ENCODE results near the gene DPP10.
A peak's percentile ranks its signal among the peaks of the same experiment; 100 is the strongest.

Gene DPP10

DNA sequence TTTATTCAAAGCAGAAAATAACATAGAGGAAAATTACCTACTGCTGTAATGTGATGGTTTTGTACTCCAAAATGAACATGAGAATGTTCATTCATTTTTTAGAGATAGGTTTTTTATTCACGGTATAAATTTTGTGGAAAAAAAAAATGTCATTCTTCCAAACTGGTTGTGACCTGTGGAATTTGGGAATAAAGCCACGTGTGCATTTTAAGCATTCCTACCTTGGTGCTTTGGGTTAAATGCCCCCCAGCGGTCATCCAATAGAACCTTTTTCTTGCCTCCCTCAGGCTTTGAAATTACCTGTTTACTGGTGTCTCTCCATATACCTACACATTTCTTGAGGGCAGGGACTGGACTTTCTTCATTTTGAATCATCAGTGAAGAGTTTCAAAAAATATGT, 740.7 kb downstream of the DPP10 start:
- no peaks in the 10 kb centered on the region for H3K36me3 ChIP-seq (ENCODE audit: control insufficient read depth, insufficient read depth, low read length)
- no peak overlapping the region for H2BK120ac ChIP-seq (ENCODE audit: low read depth, low read length)
- no peak overlapping the region for H3K18ac ChIP-seq (ENCODE audit: low read length)
- H3K27ac ChIP-seq (ENCODE audit: low read depth, low read length) = no peak overlapping the region
- H3K4me3 ChIP-seq (ENCODE audit: low read length) = no peak overlapping the region
- no peak overlapping the region for H3K56ac ChIP-seq (ENCODE audit: low read length)
- no peaks in the 10 kb centered on the region for H3K79me1 ChIP-seq (ENCODE audit: low read length)
- DNase-seq = peak; percentile 80
- H3K79me2 ChIP-seq (ENCODE audit: control insufficient read depth, insufficient read depth, low read length) = no peaks in the 10 kb centered on the region
- WGBS (ENCODE audit: extremely low coverage, insufficient coverage, low lambda C conversion rate) = no CpG with 5 or more reads among the region's 3 CpGs
- no peaks in the 10 kb centered on the region for H3K27me3 ChIP-seq (ENCODE audit: insufficient read depth, low read length, poor library complexity)
- no peak overlapping the region for H2BK15ac ChIP-seq (replicated peaks; ENCODE audit: low read depth)
- H2BK5ac ChIP-seq (ENCODE audit: low read length) = no peak overlapping the region
- H4K5ac ChIP-seq (ENCODE audit: low read length) = no peak overlapping the region
- no peak overlapping the region for H3K23ac ChIP-seq (ENCODE audit: low read length)
- no peak overlapping the region for H3K9ac ChIP-seq (ENCODE audit: low read length)
- H2AK5ac ChIP-seq (ENCODE audit: low read length) = no peak overlapping the region
- H3K4me2 ChIP-seq (ENCODE audit: low read length) = no peak overlapping the region
- H3K4ac ChIP-seq (ENCODE audit: low read depth, low read length) = no peak overlapping the region
- no peaks in the 10 kb centered on the region for H3K4me1 ChIP-seq (ENCODE audit: control insufficient read depth, low read depth, low read length)
- no peak overlapping the region for H4K8ac ChIP-seq (ENCODE audit: low read depth, low read length)

DNA sequence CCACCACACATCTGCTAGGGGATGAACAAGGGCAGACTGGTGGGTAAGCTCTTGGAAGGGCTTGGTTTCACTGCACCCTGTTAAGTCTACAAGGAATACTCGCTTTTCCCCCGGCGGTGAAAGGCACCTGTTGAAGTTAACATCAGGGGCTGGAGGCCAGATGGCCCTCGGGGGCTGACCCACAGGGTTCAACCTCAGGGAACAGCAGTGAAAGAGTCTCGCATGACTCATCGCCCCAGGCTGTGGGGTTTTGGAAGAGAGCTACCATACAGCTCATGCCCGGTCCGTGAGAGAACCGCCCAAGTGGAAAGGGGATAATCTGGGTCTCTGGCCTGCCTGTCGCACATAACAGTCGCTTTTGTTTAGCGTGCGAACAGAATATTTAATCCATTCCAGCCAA, 748.0 kb downstream of the DPP10 start:
- Histone ChIP-seq H3K18ac (ENCODE audit: low read length) (no peak overlapping the region), H2BK15ac (replicated peaks; ENCODE audit: low read depth) (no peak overlapping the region), H3K79me1 (ENCODE audit: low read length) (no peaks in the 10 kb centered on the region), H3K9ac (ENCODE audit: low read length) (no peak overlapping the region), H3K27ac (ENCODE audit: low read depth, low read length) (no peak overlapping the region), H3K36me3 (ENCODE audit: control insufficient read depth, insufficient read depth, low read length) (no peaks in the 10 kb centered on the region), H2BK120ac (ENCODE audit: low read depth, low read length) (no peak overlapping the region), H2AK5ac (ENCODE audit: low read length) (no peak overlapping the region), H4K8ac (ENCODE audit: low read depth, low read length) (no peak overlapping the region), H3K56ac (ENCODE audit: low read length) (no peak overlapping the region), H3K79me2 (ENCODE audit: control insufficient read depth, insufficient read depth, low read length) (no peaks in the 10 kb centered on the region), H3K4ac (ENCODE audit: low read depth, low read length) (no peak overlapping the region), H3K4me3 (ENCODE audit: low read length) (no peak overlapping the region), H3K4me1 (ENCODE audit: control insufficient read depth, low read depth, low read length) (no peaks in the 10 kb centered on the region), H3K4me2 (ENCODE audit: low read length) (no peak overlapping the region), H3K27me3 (ENCODE audit: insufficient read depth, low read length, poor library complexity) (no peaks in the 10 kb centered on the region), H3K23ac (ENCODE audit: low read length) (no peak overlapping the region), H4K5ac (ENCODE audit: low read length) (no peak overlapping the region), H2BK5ac (ENCODE audit: low read length) (no peak overlapping the region)
- DNase-seq = no peak
- WGBS (ENCODE audit: extremely low coverage, insufficient coverage, low lambda C conversion rate) = no CpG with 5 or more reads among the region's 13 CpGs

DNA sequence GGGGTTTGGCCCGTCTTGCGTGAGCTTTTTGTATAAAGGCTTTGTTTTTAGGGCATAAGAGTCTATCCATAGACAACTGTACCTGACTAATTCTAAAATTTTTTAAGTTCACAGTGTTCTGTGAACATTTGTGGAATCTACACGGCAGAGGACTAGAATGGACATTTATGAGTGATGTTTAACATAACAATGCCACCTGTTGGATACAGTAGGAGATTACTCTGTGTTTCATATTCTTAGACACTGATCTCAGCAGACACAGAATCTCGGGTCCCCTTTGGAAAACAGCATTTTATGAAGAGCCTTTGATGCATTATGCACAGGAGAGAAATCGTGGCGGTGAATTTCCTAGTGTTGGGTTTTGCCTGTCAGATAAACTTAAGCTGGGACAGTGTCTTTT, 752.2 kb downstream of the DPP10 start:
- no peaks in the 10 kb centered on the region for H3K79me2 ChIP-seq (ENCODE audit: control insufficient read depth, insufficient read depth, low read length)
- H3K4ac ChIP-seq (ENCODE audit: low read depth, low read length) = no peak overlapping the region
- no peak overlapping the region for H2BK15ac ChIP-seq (replicated peaks; ENCODE audit: low read depth)
- H3K36me3 ChIP-seq (ENCODE audit: control insufficient read depth, insufficient read depth, low read length) = no peaks in the 10 kb centered on the region
- no peak overlapping the region for H2AK5ac ChIP-seq (ENCODE audit: low read length)
- no peaks in the 10 kb centered on the region for H3K79me1 ChIP-seq (ENCODE audit: low read length)
- H3K27me3 ChIP-seq (ENCODE audit: insufficient read depth, low read length, poor library complexity) = no peaks in the 10 kb centered on the region
- DNase-seq = no peak
- no peak overlapping the region for H2BK5ac ChIP-seq (ENCODE audit: low read length)
- H4K5ac ChIP-seq (ENCODE audit: low read length) = no peak overlapping the region
- H3K27ac ChIP-seq (ENCODE audit: low read depth, low read length) = no peak overlapping the region
- no peak overlapping the region for H3K4me3 ChIP-seq (ENCODE audit: low read length)
- no peak overlapping the region for H3K23ac ChIP-seq (ENCODE audit: low read length)
- H4K8ac ChIP-seq (ENCODE audit: low read depth, low read length) = no peak overlapping the region
- H3K56ac ChIP-seq (ENCODE audit: low read length) = no peak overlapping the region
- no peak overlapping the region for H3K9ac ChIP-seq (ENCODE audit: low read length)
- H3K4me1 ChIP-seq (ENCODE audit: control insufficient read depth, low read depth, low read length) = no peaks in the 10 kb centered on the region
- H3K18ac ChIP-seq (ENCODE audit: low read length) = no peak overlapping the region
- no CpG with 5 or more reads among the region's 6 CpGs for WGBS (ENCODE audit: extremely low coverage, insufficient coverage, low lambda C conversion rate)
- no peak overlapping the region for H2BK120ac ChIP-seq (ENCODE audit: low read depth, low read length)
- no peak overlapping the region for H3K4me2 ChIP-seq (ENCODE audit: low read length)

DNA sequence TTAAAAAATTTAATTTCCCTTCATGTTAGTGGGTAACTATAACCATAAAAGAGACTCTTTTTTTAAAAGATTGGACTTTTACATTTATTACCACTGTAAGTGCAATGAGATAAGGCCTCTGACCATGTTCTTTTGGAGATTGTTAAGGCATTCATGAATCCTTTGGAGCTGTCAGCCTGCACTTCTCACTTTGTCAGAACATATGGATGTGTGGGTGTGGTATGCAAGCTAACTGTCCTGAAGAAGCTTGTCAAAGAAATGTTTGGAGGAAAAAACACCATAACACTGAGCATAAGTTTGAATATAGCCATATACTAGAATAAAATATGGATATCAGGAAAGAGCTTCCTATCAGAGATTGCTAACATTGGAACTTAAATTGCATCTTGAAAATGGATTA, 754.1 kb downstream of the DPP10 start:
- Histone ChIP-seq H3K79me2 (ENCODE audit: control insufficient read depth, insufficient read depth, low read length) (no peaks in the 10 kb centered on the region), H3K27me3 (ENCODE audit: insufficient read depth, low read length, poor library complexity) (no peaks in the 10 kb centered on the region), H3K56ac (ENCODE audit: low read length) (no peak overlapping the region), H3K23ac (ENCODE audit: low read length) (no peak overlapping the region), H3K9ac (ENCODE audit: low read length) (no peak overlapping the region), H3K18ac (ENCODE audit: low read length) (no peak overlapping the region), H3K27ac (ENCODE audit: low read depth, low read length) (no peak overlapping the region), H3K4me1 (ENCODE audit: control insufficient read depth, low read depth, low read length) (no peaks in the 10 kb centered on the region), H3K4me3 (ENCODE audit: low read length) (no peak overlapping the region), H3K79me1 (ENCODE audit: low read length) (no peaks in the 10 kb centered on the region), H3K36me3 (ENCODE audit: control insufficient read depth, insufficient read depth, low read length) (no peaks in the 10 kb centered on the region), H2AK5ac (ENCODE audit: low read length) (no peak overlapping the region), H3K4me2 (ENCODE audit: low read length) (no peak overlapping the region), H3K4ac (ENCODE audit: low read depth, low read length) (no peak overlapping the region), H4K8ac (ENCODE audit: low read depth, low read length) (no peak overlapping the region), H2BK5ac (ENCODE audit: low read length) (no peak overlapping the region), H4K5ac (ENCODE audit: low read length) (no peak overlapping the region), H2BK120ac (ENCODE audit: low read depth, low read length) (no peak overlapping the region), H2BK15ac (replicated peaks; ENCODE audit: low read depth) (no peak overlapping the region)
- no peak for DNase-seq

DNA sequence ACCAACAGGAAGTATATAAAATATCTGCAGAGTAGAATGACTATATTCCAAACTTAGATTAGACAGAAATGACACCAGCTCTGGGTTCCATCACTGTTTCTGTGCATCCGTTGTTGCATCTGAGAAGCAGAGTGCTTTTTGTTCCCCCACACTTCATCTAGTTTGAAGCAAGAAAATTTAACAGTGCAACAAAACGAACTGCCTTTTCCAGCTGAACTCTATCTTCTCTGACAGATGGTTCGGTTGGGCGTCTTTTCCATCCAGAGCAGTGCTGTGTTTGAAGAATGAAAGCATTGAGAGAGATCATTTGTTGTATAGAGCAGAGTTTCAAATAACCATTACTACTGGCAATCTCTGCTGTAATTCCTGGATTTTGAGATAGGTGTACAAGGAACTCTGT, 757.5 kb downstream of the DPP10 start:
- no peak overlapping the region for H3K27ac ChIP-seq (ENCODE audit: low read depth, low read length)
- no peak overlapping the region for H3K4me2 ChIP-seq (ENCODE audit: low read length)
- no peak overlapping the region for H2AK5ac ChIP-seq (ENCODE audit: low read length)
- no peak overlapping the region for H3K9ac ChIP-seq (ENCODE audit: low read length)
- no peaks in the 10 kb centered on the region for H3K79me2 ChIP-seq (ENCODE audit: control insufficient read depth, insufficient read depth, low read length)
- H3K4me1 ChIP-seq (ENCODE audit: control insufficient read depth, low read depth, low read length) = no peaks in the 10 kb centered on the region
- no peak overlapping the region for H2BK120ac ChIP-seq (ENCODE audit: low read depth, low read length)
- H4K5ac ChIP-seq (ENCODE audit: low read length) = no peak overlapping the region
- H3K23ac ChIP-seq (ENCODE audit: low read length) = no peak overlapping the region
- H3K27me3 ChIP-seq (ENCODE audit: insufficient read depth, low read length, poor library complexity) = no peaks in the 10 kb centered on the region
- no peak overlapping the region for H2BK5ac ChIP-seq (ENCODE audit: low read length)
- no peak overlapping the region for H3K4ac ChIP-seq (ENCODE audit: low read depth, low read length)
- H3K4me3 ChIP-seq (ENCODE audit: low read length) = no peak overlapping the region
- no peaks in the 10 kb centered on the region for H3K36me3 ChIP-seq (ENCODE audit: control insufficient read depth, insufficient read depth, low read length)
- no peak for DNase-seq
- H4K8ac ChIP-seq (ENCODE audit: low read depth, low read length) = no peak overlapping the region
- no peak overlapping the region for H2BK15ac ChIP-seq (replicated peaks; ENCODE audit: low read depth)
- no CpG with 5 or more reads among the region's 4 CpGs for WGBS (ENCODE audit: extremely low coverage, insufficient coverage, low lambda C conversion rate)
- no peak overlapping the region for H3K18ac ChIP-seq (ENCODE audit: low read length)
- H3K56ac ChIP-seq (ENCODE audit: low read length) = no peak overlapping the region
- H3K79me1 ChIP-seq (ENCODE audit: low read length) = no peaks in the 10 kb centered on the region

DNA sequence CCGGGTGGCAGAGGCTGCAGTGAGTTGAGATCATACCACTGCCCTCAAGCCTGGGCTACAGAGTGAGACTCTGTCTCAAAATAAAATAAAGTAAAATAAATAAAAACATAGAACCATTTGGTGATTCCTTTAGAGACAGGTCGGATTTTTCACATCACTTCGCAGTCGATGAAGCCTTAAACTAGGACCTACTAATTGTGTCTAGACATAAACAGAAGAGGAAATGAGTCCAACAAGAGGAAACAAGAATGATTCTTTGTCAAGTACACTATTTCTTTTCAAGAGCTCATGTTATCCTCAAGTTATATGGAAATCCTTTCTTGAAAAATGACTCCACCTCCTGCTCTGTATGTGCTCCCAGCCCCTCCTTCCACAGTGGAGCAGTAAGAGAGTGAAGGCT, 758.9 kb downstream of the DPP10 start:
- no peak overlapping the region for H3K56ac ChIP-seq (ENCODE audit: low read length)
- no CpG with 5 or more reads among the region's 4 CpGs for WGBS (ENCODE audit: extremely low coverage, insufficient coverage, low lambda C conversion rate)
- H4K8ac ChIP-seq (ENCODE audit: low read depth, low read length) = no peak overlapping the region
- DNase-seq = no peak
- H3K36me3 ChIP-seq (ENCODE audit: control insufficient read depth, insufficient read depth, low read length) = no peaks in the 10 kb centered on the region
- no peak overlapping the region for H3K27ac ChIP-seq (ENCODE audit: low read depth, low read length)
- no peak overlapping the region for H3K4ac ChIP-seq (ENCODE audit: low read depth, low read length)
- no peak overlapping the region for H2BK5ac ChIP-seq (ENCODE audit: low read length)
- H3K4me1 ChIP-seq (ENCODE audit: control insufficient read depth, low read depth, low read length) = no peaks in the 10 kb centered on the region
- H4K5ac ChIP-seq (ENCODE audit: low read length) = no peak overlapping the region
- H3K9ac ChIP-seq (ENCODE audit: low read length) = no peak overlapping the region
- no peak overlapping the region for H3K4me2 ChIP-seq (ENCODE audit: low read length)
- no peak overlapping the region for H2AK5ac ChIP-seq (ENCODE audit: low read length)
- H3K27me3 ChIP-seq (ENCODE audit: insufficient read depth, low read length, poor library complexity) = no peaks in the 10 kb centered on the region
- no peak overlapping the region for H3K23ac ChIP-seq (ENCODE audit: low read length)
- H3K79me1 ChIP-seq (ENCODE audit: low read length) = no peaks in the 10 kb centered on the region
- H2BK120ac ChIP-seq (ENCODE audit: low read depth, low read length) = no peak overlapping the region
- no peak overlapping the region for H3K4me3 ChIP-seq (ENCODE audit: low read length)
- H2BK15ac ChIP-seq (replicated peaks; ENCODE audit: low read depth) = no peak overlapping the region
- H3K79me2 ChIP-seq (ENCODE audit: control insufficient read depth, insufficient read depth, low read length) = no peaks in the 10 kb centered on the region
- no peak overlapping the region for H3K18ac ChIP-seq (ENCODE audit: low read length)

All from mesendoderm (in vitro differentiated cells).